HEK293T (cell line): ENCODE results near the gene GNAQ.

Experiments used
- CTCF ChIA-PET: fragments of 350-600 bp; formaldehyde crosslinking; extraction: SDS; loops from one replicate; lab custom pipeline; 2021; ENCODE audit warnings: antibody characterized with exemption, inconsistent platforms; lab: Yijun Ruan, JAX
- POLR2A ChIA-PET: fragments of 350-600 bp; formaldehyde crosslinking; extraction: SDS; loops from one replicate; lab custom pipeline; 2020; ENCODE audit warnings: antibody characterized with exemption, inconsistent platforms; lab: Yijun Ruan, JAX
- DNase-seq: peaks from one replicate; pipeline ENCODE4 v3.0.0; 2012; ENCODE audit warnings: mixed read lengths; ENCODE audit errors: extremely low spot score
- ARNT ChIP-seq: fragments of 450-650 bp; IDR thresholded peaks from 2 replicates; pipeline ENCODE4 v1.6.1; 2017; ENCODE audit warnings: mild to moderate bottlenecking
- BHLHE40 ChIP-seq: fragments of 450-650 bp; IDR thresholded peaks from 2 replicates; pipeline ENCODE4 v1.6.1; 2016; ENCODE audit warnings: mild to moderate bottlenecking, moderate library complexity, borderline replicate concordance
- CTBP1 ChIP-seq: fragments of 450-650 bp; IDR thresholded peaks from 2 replicates; pipeline ENCODE4 v1.6.1; 2016; ENCODE audit warnings: borderline replicate concordance
- ELF4 ChIP-seq: fragments of 450-650 bp; IDR thresholded peaks from 2 replicates; pipeline ENCODE4 v1.6.1; 2017; ENCODE audit warnings: antibody characterized with exemption
- FOXA1 ChIP-seq: fragments of 450-650 bp; IDR thresholded peaks from 2 replicates; pipeline ENCODE4 v1.6.1; 2016; ENCODE audit warnings: mild to moderate bottlenecking
- FOXK2 ChIP-seq: fragments of 450-650 bp; IDR thresholded peaks from 2 replicates; pipeline ENCODE4 v1.6.1; 2016; ENCODE audit warnings: mild to moderate bottlenecking
- FOXM1 ChIP-seq: fragments of 450-650 bp; IDR thresholded peaks from 2 replicates; pipeline ENCODE4 v1.6.1; 2017; ENCODE audit warnings: mild to moderate bottlenecking, borderline replicate concordance
- HDGF ChIP-seq: fragments of 450-650 bp; IDR thresholded peaks from 2 replicates; pipeline ENCODE4 v1.6.1; 2017; ENCODE audit warnings: antibody characterized with exemption, borderline replicate concordance
- L3MBTL2 ChIP-seq: fragments of 450-650 bp; conservative IDR thresholded peaks from 2 replicates; pipeline ENCODE4 v1.6.1; 2016; ENCODE audit warnings: mild to moderate bottlenecking
- LEF1 ChIP-seq: fragments of 450-650 bp; IDR thresholded peaks from 2 replicates; pipeline ENCODE4 v1.6.1; 2017; ENCODE audit warnings: mild to moderate bottlenecking, borderline replicate concordance
- NFRKB ChIP-seq: fragments of 450-650 bp; IDR thresholded peaks from 2 replicates; pipeline ENCODE4 v1.6.1; 2016; ENCODE audit warnings: mild to moderate bottlenecking, moderate library complexity
- SP1 ChIP-seq: fragments of 450-650 bp; IDR thresholded peaks from 2 replicates; pipeline ENCODE4 v1.6.1; 2017
- SUZ12 ChIP-seq: fragments of 450-650 bp; IDR thresholded peaks from 2 replicates; pipeline ENCODE4 v1.6.1; 2016; ENCODE audit warnings: mild to moderate bottlenecking
- TARDBP ChIP-seq: fragments of 450-650 bp; IDR thresholded peaks from 2 replicates; pipeline ENCODE4 v1.6.1; 2016
- ZNF384 ChIP-seq: fragments of 450-650 bp; IDR thresholded peaks from 2 replicates; pipeline ENCODE4 v1.6.1; 2016
- TF ChIP-seq, protein P1 (sequence below): fragments of 450-650 bp; IDR thresholded peaks from 2 replicates; pipeline ENCODE4 v1.6.1; 2016

GNAQ gene

DNA sequence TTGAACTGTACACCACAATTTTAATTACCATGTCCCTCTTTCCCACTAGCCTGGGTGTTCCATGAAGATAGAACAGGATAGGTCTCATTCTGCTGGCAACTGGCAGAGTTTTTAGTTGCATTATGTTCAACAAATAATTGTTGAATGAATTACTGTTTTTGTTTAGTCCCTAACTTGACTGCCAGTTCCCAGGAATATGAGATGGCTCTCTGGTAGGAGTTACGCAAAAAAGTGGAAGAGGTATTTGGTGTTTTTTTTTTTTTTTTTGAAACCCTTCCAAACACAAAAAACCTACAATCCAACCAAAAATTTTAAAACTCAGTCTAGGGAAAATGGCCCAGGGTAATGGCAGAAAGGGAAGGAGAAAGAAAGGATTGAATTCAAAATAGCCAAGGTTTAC, 153.6 kb downstream of the GNAQ start:
- TF ChIP-seq, protein P1, sequence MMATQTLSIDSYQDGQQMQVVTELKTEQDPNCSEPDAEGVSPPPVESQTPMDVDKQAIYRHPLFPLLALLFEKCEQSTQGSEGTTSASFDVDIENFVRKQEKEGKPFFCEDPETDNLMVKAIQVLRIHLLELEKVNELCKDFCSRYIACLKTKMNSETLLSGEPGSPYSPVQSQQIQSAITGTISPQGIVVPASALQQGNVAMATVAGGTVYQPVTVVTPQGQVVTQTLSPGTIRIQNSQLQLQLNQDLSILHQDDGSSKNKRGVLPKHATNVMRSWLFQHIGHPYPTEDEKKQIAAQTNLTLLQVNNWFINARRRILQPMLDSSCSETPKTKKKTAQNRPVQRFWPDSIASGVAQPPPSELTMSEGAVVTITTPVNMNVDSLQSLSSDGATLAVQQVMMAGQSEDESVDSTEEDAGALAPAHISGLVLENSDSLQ, result no peak
- TF ChIP-seq TARDBP, result no peak
- no peak for TF ChIP-seq L3MBTL2
- no peak for TF ChIP-seq ZNF384
- TF ChIP-seq FOXM1, result no peak
- TF ChIP-seq ARNT, result no peak
- TF ChIP-seq NFRKB, result no peak
- TF ChIP-seq FOXK2, result no peak
- TF ChIP-seq HDGF, result no peak
- POLR2A ChIA-PET, result no interaction called here
- no peak for DNase-seq
- CTCF ChIA-PET, result no interaction called here

DNA sequence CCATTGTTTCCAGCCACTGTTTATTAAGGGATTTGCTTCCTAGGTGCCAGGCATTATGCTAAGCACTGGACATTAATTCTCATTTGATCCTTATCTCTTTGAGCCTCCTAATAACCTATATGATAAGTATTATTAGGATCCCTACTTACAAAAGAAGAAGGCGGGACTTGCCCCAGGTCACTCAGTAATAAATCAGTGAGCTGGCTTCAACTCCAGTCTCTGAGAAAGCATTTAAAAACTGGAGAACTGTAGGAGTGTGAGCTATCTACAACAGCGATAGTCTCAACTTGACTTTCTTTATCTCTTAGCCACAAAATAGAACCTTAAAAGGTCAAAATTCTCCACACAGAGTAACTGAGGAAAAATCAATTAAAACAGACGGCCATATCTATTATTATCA, 155.0 kb downstream of the GNAQ start:
- TF ChIP-seq L3MBTL2 (no peak), ELF4 (no peak), TARDBP (no peak), NFRKB (no peak), FOXM1 (no peak)
- TF ChIP-seq, protein P1, result peak; percentile 36; the same call in 1 of the 2 replicates
- CTCF ChIA-PET, result no interaction called here
- POLR2A ChIA-PET, result no interaction called here
- DNase-seq, result no peak

DNA sequence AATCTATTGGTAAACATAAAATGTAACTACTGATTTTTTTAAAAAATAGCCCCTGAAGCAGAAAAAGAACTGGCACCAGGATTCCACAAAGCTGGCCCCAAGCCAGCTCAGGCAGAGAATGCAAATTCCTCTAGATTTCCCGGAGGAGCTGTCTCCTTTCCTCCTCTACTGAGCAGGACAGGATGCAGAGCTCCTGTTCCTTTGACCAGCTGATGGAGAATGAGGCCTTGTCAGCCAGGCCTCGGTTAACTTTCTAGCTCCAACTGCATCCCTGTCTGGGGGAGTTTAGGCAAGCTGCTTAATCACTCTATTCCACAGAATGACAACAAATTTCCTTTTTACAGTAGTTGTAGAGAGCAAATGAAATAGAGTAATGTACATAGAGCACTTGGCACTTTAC, 155.5 kb downstream of the GNAQ start:
- CTCF ChIA-PET, result no interaction called here
- TF ChIP-seq BHLHE40 (no peak), LEF1 (no peak), TARDBP (no peak), FOXA1 (no peak), CTBP1 (no peak), SUZ12 (no peak), ZNF384 (no peak), HDGF (no peak), ARNT (no peak), FOXM1 (no peak), ELF4 (no peak), L3MBTL2 (no peak), NFRKB (no peak), FOXK2 (no peak), SP1 (no peak)
- TF ChIP-seq, protein P1, result no peak
- POLR2A ChIA-PET, result no interaction called here
- peak; percentile 17 for DNase-seq

DNA sequence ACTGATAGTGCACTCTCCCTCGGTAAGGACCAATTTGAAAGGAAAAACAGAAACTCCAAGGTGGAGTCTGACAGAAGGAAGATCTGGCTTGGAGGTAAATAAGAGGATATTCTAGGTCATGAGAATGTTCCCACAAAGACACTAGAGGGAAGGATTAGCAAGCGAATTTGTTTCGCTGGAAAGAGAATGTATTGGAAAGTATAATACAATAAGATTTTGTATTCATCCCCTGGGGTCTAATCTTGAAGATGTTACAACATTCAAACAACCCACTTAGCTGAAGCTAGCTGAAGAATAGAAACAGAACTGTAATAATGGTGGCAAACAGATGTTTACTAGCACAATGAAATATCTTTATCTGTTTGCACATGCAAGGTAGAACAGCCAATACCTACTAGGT, 158.7 kb downstream of the GNAQ start:
- CTCF ChIA-PET, result no interaction called here
- TF ChIP-seq, protein P1, result no peak
- TF ChIP-seq FOXM1 (no peak), BHLHE40 (no peak), TARDBP (no peak), NFRKB (no peak), ZNF384 (no peak), ELF4 (no peak), SUZ12 (no peak), HDGF (no peak), ARNT (no peak), LEF1 (no peak), SP1 (no peak), L3MBTL2 (no peak), CTBP1 (no peak)
- POLR2A ChIA-PET, result no interaction called here
- DNase-seq, result no peak

DNA sequence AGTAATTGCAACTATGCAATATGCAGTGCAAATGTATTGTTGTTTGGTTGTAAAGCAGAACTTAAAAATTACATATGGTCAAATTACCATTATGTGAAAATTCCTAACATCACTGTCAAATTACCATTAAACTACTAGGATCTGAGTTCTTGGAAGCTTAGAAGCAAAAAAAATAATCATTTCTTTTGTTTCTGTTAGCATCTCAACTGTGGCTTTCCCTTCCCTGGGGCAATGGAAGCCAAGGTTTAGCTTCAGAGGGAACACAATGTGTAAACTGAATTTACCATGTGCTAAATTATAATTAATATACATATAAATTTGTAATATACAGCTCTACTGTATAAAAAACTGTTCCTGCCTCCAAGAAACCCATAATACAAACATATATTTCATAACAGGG, 159.4 kb downstream of the GNAQ start:
- CTCF ChIA-PET, result no interaction called here
- no peak for DNase-seq
- POLR2A ChIA-PET, result no interaction called here
- TF ChIP-seq SUZ12 (no peak), BHLHE40 (no peak), CTBP1 (no peak), TARDBP (no peak)

DNA sequence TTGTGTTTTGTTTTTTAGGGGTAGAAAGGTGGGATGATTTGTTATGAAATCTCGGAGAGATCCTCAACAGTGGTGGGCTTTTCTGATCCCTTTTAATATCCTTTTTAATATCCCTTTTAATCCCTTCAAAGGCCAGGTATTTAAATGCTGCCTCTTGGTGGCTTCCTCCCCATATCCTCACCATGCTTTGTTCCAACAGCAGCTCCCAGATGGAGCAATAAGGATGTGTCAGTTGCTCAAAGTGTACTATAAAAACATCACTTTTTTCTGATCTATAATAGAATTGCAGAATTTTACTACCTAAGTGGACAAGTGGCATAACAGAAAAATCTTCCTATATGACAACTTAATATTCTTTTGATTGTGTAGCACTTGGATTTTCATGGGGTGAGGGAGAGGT, 160.1 kb downstream of the GNAQ start:
- DNase-seq, result no peak
- TF ChIP-seq NFRKB (no peak), SP1 (no peak), HDGF (no peak), ELF4 (no peak), FOXA1 (no peak), L3MBTL2 (no peak), BHLHE40 (no peak), FOXK2 (no peak), LEF1 (no peak), ARNT (no peak), TARDBP (no peak), SUZ12 (no peak), ZNF384 (no peak), FOXM1 (no peak), CTBP1 (no peak)
- TF ChIP-seq, protein P1, result no peak
- CTCF ChIA-PET, result no interaction called here
- POLR2A ChIA-PET, result no interaction called here
